HG03432 (cell line): ENCODE measurements around the gene CCL22.
"Not testable (repeated sequence)": the region's sequence is repeated elsewhere in the genome, so short reads cannot be mapped to it uniquely, and the experiment has no call there.

Experiments
- ATAC-seq: cut with Tn5 transposase; IDR thresholded peaks from one replicate; pipeline ENCODE4 v1.9.1; 2021; ENCODE audit warnings: mild to moderate bottlenecking, moderate library complexity; ENCODE audit not compliant: unreplicated experiment

CCL22 gene

DNA sequence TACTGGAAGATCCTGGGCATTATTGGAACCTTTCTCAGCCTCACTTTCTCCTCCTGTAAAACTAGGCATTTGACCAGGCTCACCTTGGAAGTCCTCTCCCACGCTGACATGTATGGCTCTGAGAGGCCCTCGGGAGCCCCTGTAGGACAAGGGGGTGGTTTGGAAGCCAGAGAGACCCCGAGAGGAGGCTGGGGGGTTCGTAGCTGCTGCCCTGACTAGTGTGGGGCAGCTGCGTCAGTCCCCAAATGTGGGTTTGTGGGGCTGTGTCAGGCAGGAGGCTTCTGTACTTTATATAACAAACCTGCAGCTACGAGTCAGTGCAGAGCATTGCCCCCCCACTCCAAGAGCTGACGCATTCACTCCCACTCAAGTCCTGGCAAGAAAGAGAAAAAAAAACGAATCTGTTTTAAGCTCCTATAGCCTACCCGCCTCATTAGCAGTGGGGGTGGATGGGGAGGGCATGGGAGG is 15.5 kb downstream of the CCL22 start:
- no peak for ATAC-seq

DNA sequence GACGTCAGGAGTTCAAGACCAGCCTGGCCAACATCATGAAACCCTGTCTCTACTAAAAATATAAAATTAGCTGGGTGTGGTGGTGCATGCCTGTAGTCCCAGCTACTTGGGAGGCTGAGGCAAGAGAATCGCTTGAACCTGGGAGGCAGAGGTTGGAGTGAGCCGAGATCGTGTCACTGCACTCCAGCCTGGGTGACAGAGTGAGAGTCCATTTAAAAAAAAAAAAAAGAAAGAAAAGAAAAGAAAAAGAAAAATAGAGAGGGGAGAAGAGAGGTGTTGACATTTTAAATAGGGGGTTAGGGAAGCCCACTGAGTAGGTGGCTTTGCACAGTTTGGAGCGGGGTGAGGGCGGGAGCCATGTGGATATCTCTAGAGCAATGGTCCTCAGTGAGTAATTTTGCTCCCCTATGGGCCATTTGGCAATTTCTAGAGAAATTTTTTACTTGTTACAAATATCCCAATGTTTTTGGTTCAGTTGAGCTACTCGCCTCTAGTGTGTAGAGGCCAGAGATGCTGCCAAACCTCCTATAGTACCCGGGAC is 16.4 kb downstream of the CCL22 start:
- not testable (repeated sequence) for ATAC-seq

DNA sequence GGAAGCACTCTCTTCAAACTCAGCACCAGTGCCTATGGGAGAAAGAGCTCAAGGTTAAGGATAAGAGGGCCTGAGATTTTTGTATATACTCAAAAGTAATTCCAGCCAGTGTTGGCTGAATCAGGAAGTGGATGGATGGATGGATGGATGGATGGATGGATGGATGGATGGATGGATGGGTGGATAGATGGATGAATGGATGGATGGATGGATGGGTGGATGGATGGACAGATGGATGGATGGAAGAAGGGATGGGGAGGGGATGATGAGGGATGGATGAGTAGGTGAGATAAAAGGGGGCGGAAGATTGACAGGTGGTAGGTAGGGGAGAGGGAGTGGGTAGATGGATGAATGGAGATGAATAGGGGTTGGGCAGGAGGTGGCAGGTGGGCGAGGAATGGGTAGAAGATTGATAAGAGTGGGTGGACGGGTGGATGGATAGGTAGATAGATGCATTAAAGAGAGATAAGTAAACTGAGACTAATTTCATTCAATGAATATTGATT is 17.8 kb downstream of the CCL22 start:
- no peak for ATAC-seq

DNA sequence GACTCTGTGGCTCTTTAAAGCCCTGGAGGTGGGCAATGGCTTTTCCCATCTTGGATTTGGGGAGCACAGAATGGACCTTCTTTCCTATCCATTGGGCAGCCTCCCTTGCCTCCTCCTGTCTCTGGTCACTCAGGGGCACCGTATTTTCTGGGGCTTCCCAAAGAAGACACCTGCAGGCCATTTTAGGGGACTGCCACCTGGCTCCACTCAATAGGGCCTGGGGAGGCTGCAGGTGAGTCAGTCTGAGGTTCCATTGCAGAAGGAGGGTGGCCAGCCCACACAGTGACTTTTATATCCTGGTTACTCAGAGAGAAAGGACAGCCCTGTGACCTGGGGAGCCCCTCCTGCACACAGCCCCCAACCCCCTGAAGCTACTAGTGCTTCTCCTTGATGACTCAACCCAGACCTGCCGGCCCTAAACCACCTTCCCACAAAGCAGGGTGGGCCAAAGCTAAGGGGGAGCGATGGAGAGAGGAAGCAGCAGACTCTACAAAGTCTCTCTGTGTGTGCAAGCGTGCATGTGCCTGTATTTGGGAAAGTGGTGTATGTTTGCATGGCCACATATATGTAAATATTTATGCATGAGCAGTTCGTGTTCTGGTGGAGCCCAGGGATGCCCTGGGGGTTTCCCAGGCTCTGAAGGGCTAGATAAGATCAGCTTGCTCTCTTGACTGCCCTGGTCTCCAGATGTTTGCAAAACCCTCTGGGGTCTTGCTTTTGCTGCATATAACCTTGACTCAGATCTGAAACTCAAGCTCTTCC is 18.7 kb downstream of the CCL22 start:
- ATAC-seq: peak; percentile 86

DNA sequence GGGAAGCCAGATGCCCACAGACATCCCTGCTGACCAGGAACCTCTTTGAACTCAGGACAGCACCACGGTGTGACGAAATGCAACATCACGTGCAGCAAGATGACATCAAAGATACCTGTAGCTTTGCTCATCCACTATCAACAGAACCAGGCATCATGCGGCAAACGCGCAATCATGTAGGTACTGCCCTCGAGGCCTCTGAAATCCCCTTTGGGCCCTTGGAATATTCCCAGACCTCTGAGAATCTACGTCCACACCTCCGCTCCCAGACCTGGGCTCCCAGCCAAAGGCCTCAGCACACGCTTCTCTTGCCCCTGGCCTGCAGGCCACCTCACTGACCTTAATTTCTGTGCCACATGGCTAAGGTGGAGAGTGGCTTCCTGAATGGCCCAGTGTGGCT is 21.0 kb downstream of the CCL22 start:
- no peak for ATAC-seq

DNA sequence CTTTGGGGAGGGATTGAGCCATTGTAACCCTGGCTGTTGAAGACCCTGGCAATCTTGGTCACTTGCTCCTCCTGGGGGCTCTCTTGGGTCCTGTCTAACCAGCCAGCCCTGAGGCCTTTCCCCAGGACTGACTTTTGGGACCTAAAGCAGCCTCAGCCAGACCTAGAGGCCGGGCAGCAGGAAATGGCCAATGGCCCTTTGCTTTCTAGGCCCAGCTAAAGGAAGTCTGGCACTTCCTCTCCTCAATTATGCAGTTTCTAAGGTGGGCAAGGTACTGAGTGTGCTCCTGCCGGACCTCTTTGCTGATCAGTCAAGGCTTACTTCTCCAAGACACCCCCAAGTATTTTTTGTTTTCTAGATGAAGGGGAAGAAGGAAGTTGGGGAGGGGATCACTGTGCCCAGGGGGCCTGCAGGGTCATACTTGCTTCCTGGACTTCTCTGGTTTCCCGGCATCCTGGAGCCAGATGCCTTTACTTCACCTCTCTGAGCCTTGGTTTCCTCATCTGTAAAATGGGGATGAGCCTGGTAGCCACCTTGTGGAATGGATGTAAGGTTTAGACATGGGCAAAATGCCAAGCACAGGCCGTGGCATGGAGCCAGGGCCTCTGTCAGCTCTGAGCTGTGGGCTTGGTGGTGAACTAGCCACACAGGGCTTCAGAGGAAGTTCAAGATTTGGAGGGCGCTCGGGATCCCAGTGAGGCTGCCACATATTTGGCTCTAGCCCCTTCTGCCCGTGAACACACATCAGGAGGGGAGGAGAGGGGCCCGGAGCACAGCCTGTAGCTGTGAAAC is 22.3 kb downstream of the CCL22 start:
- no peak for ATAC-seq

DNA sequence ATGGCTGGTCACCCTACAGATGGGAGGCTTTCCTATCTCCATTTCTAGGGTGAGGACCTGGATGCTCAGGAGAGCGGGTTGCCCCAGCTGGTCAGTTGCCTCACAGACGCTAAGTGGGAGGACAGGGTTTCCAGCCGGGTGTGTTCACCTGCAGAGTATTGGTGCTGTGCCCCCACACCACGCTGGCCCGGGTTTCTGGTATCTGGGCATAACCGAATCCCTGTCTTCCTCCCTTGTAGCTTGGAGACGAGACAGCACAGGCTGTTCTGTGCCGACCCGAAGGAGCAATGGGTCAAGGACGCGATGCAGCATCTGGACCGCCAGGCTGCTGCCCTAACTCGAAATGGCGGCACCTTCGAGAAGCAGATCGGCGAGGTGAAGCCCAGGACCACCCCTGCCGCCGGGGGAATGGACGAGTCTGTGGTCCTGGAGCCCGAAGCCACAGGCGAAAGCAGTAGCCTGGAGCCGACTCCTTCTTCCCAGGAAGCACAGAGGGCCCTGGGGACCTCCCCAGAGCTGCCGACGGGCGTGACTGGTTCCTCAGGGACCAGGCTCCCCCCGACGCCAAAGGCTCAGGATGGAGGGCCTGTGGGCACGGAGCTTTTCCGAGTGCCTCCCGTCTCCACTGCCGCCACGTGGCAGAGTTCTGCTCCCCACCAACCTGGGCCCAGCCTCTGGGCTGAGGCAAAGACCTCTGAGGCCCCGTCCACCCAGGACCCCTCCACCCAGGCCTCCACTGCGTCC is 23.4 kb downstream of the CCL22 start:
- no peak for ATAC-seq

DNA sequence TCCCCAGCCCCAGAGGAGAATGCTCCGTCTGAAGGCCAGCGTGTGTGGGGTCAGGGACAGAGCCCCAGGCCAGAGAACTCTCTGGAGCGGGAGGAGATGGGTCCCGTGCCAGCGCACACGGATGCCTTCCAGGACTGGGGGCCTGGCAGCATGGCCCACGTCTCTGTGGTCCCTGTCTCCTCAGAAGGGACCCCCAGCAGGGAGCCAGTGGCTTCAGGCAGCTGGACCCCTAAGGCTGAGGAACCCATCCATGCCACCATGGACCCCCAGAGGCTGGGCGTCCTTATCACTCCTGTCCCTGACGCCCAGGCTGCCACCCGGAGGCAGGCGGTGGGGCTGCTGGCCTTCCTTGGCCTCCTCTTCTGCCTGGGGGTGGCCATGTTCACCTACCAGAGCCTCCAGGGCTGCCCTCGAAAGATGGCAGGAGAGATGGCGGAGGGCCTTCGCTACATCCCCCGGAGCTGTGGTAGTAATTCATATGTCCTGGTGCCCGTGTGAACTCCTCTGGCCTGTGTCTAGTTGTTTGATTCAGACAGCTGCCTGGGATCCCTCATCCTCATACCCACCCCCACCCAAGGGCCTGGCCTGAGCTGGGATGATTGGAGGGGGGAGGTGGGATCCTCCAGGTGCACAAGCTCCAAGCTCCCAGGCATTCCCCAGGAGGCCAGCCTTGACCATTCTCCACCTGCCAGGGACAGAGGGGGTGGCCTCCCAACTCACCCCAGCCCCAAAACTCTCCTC is 24.1 kb downstream of the CCL22 start:
- no peak for ATAC-seq

DNA sequence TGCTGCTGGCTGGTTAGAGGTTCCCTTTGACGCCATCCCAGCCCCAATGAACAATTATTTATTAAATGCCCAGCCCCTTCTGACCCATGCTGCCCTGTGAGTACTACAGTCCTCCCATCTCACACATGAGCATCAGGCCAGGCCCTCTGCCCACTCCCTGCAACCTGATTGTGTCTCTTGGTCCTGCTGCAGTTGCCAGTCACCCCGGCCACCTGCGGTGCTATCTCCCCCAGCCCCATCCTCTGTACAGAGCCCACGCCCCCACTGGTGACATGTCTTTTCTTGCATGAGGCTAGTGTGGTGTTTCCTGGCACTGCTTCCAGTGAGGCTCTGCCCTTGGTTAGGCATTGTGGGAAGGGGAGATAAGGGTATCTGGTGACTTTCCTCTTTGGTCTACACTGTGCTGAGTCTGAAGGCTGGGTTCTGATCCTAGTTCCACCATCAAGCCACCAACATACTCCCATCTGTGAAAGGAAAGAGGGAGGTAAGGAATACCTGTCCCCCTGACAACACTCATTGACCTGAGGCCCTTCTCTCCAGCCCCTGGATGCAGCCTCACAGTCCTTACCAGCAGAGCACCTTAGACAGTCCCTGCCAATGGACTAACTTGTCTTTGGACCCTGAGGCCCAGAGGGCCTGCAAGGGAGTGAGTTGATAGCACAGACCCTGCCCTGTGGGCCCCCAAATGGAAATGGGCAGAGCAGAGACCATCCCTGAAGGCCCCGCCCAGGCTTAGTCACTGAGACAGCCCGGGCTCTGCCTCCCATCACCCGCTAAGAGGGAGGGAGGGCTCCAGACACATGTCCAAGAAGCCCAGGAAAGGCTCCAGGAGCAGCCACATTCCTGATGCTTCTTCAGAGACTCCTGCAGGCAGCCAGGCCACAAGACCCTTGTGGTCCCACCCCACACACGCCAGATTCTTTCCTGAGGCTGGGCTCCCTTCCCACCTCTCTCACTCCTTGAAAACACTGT is 25.0 kb downstream of the CCL22 start:
- no peak for ATAC-seq

DNA sequence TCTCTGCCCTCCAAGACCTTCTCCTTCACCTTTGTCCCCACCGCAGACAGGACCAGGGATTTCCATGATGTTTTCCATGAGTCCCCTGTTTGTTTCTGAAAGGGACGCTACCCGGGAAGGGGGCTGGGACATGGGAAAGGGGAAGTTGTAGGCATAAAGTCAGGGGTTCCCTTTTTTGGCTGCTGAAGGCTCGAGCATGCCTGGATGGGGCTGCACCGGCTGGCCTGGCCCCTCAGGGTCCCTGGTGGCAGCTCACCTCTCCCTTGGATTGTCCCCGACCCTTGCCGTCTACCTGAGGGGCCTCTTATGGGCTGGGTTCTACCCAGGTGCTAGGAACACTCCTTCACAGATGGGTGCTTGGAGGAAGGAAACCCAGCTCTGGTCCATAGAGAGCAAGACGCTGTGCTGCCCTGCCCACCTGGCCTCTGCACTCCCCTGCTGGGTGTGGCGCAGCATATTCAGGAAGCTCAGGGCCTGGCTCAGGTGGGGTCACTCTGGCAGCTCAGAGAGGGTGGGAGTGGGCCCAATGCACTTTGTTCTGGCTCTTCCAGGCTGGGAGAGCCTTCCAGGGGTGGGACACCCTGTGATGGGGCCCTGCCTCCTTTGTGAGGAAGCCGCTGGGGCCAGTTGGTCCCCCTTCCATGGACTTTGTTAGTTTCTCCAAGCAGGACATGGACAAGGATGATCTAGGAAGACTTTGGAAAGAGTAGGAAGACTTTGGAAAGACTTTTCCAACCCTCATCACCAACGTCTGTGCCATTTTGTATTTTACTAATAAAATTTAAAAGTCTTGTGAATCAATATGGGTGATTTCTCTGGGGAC is 25.9 kb downstream of the CCL22 start:
- ATAC-seq: no peak

DNA sequence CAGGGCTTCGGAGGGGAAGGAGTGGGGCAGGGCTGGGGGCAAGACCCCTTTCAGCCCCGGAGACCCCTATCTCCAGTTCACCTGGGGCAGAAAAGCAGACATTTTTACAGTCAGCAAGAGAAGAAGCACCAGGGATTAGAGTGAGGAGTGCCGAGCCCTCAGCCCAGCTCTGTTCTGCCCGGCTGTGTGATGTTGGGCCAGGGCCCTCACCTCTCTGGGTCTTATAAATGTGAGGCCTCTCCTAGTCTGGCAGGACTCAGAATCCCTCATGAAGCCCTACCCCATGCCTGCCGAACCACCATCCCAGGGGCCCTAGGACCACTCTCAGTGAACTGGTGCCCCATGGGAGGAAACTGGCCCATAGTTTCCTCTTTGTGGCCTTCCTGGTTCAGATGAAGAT is 26.5 kb downstream of the CCL22 start:
- no peak for ATAC-seq

DNA sequence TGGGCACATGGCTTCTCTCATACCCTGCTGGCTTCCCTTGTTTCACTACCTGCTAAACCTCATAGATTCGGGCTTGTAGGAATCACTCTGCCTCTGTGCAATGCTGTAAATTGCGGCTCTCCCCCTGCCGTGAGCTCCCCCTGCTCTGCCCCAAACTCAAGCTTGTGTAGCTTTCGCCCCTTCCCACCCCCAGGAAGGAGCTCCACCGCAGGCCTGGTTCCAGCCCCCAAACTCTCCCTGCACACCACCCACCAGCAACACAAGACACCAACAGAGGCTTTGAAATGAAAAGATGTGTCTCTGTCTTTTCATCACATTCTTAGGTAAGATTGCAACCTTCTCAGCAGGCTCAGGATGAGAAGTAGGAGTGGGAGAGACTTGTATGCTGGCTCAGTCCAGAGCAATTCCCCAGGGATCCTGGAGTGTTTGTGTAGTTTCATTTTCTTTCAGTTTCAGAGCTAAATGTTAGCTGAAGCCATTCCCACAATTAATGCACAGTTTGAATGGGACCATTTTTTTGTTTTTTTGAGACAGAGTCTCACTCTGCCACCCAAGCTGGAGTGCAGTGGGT is 27.9 kb downstream of the CCL22 start:
- no peak for ATAC-seq

DNA sequence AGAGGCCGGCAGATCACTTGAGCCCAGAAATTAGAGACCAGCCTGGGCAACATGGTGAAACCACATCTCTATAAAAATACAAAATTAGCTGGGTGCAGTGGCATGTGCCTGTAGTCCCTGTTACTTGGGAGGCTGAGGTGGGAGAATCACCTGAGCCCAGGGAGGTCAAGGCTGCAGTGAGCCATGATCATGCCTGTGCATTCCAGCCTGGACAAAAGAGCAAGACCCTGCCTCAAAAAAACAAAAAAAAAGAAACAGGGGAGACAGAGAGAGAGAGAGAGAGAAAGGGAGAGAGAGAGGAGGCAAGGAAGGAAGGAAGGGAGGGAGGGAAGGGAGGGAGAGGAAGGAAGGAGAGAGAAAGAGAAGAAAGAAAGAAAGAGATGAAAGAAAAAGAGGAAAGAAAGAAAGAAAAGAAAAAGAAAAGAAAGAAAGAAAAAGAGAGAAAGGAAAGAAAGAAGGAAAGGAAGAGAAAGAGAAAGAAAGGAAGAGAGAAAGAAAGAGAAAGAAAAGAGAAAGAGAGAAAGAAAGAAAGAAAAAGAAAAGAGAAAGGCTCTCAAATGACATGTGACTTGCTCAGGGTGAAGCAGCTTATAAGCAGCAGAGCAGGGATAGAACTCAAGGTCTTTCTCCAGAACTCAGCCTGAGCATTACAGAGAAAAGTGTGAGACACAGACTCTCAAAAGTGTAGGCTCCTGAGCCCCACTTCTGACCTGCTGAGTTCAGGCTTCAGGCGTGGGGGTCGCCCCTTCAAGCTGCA is 29.2 kb downstream of the CCL22 start:
- ATAC-seq: peak; percentile 37

DNA sequence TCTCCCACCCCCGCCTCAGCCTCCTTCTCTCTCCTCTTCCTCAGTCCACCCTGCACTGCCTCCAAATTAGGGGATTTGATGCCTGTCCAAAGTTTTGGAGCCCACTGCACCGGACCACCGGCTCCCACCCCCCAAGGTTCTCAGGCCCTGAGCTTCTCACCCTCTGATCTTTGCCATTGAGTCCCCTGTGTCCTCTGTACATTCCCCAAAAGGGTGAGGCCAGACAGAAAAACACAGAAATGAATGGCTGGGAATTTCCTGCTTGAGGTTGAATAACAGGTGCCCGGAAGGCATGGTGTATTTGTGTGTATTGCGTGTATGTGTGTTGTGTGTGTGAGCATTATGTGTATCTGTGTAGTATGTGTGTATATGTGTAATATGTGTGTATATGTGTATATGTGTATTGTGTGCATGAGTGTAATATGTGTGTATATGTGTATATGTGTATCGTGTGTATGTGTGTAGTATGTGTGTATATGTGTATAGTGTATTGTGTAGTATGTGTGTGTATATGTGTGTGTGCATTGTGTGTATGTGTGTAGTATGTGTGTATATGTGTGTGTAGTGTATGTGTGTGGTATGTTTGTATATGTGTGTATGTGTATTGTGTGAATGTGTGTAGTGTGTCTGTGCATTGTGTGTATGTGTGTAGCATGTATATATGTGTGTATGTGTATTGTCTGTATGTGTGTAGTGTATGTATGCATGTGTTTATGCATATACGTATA is 29.9 kb downstream of the CCL22 start:
- ATAC-seq: peak; percentile 59

DNA sequence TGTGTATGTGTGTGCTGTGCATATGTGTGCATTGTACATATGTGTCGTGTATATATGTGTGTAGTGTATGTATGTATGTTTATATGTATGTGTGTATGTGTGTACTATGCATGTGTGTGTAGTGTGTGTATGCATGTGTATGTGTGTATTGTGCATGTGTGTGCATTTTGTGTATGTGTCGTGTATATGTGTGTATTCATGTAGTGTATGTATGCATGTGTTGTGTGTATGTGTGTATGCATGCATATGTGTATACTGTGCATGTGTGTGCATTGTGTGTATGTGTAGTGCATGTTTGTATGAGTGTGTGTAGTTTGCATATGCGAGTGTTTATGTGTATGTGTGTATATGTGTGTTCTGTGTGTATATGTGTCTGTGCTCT is 30.5 kb downstream of the CCL22 start:
- no peak for ATAC-seq

DNA sequence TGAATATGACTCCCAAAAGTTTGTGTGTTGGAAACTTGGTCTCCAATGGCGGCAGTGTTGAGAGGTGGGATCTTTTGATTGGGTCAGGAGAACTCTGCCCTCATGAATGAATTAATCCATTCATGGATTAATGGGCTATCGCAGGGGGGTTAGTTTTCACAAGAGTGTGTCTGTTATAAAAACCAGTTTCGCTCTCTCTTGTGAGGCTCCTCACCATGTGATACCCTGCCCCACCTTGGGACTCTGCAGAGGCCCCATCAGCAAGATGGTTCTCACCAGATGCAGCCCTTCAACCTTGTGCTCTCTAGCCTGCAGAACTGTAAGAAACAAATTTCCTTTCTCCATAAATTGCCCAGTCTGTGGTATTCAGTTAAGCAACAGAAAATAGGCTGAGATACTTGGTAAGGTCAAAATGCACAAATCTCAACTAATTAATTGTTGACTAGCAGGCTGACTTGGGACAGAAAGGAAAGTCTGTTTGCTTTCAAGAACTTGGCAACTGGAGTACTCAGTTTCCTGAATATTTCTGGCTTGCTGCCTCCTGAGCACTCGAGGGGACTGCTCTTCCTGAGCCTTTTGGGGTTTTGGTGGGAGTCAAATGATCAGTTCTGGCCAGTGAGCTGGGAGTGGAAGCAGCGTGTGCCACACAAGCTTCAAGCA is 32.2 kb downstream of the CCL22 start:
- ATAC-seq: no peak
